ENCODE results near the gene DNAJC7. TPM values are rescaled to one million over a fixed set of nuclear protein-coding genes. Genes with fewer than 3 reads are reported as not detected.

The DNAJC7 gene
- total RNA-seq, 6 experiments from 2014 or later: 32.7 to 40.3 (median 35.2) TPM

- no peak for DNase-seq
- Histone ChIP-seq H3K27ac (no peak overlapping the region), H3K36me3 (no peaks in the 10 kb centered on the region), H3K4me1 (no peaks in the 10 kb centered on the region), H3K27me3 (no peaks in the 10 kb centered on the region), H3K4me3 (no peak overlapping the region), H3K9me3 (no peaks in the 10 kb centered on the region)
- no peak for TF ChIP-seq POLR2A (IDR thresholded peaks at IDR 0.05)
- TF ChIP-seq, protein P1, sequence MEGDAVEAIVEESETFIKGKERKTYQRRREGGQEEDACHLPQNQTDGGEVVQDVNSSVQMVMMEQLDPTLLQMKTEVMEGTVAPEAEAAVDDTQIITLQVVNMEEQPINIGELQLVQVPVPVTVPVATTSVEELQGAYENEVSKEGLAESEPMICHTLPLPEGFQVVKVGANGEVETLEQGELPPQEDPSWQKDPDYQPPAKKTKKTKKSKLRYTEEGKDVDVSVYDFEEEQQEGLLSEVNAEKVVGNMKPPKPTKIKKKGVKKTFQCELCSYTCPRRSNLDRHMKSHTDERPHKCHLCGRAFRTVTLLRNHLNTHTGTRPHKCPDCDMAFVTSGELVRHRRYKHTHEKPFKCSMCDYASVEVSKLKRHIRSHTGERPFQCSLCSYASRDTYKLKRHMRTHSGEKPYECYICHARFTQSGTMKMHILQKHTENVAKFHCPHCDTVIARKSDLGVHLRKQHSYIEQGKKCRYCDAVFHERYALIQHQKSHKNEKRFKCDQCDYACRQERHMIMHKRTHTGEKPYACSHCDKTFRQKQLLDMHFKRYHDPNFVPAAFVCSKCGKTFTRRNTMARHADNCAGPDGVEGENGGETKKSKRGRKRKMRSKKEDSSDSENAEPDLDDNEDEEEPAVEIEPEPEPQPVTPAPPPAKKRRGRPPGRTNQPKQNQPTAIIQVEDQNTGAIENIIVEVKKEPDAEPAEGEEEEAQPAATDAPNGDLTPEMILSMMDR (IDR thresholded peaks at IDR 0.05): no peak
- no peak for ATAC-seq
- 90% methylated on average over 6 of the region's 6 CpGs for WGBS (ENCODE audit: insufficient coverage, low coverage, low lambda C conversion rate, missing lambda C conversion rate)
- intact Hi-C loops (cut with DNase I): loop anchor here in 1 of 2 donors (10.0 kb wide), 1 partner anchor 142 kb away; the partner anchor contains the start of genes FKBP10 and P3H4
Observed at GRCh38 chr17:41956522-41956921, 60.7 kb downstream of the DNAJC7 start.

DNA sequence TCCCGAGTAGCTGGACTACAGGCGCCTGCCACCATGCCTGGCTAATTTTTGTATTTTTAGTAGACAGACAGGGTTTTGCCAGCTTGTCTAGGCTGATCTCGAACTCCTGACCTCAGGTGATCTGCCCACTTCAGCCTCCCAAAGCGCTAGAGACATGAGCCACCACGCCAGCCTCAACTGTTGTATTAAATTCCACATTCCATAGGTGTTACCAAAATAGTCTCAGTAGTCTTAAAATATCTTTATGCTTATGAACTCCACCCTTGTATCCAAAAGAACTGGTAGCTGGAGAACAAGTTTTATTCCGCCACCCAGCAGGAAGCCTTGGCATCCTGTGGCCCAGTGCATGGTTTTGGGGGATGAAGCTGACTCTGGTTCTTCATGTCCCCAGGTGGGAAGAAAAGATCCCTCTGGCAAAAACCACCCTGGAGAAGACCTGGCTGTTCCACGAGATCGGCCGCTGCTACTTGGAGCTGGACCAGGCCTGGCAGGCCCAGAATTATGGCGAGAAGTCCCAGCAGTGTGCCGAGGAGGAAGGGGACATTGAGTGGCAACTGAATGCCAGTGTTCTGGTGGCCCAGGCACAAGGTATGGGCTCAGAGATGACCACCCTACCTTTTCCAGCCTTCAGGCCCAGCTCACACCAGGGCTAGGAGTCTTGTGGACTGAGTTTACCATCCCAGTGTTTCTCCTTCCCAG is 68.3 kb downstream of the DNAJC7 start:
- intact Hi-C loops (cut with DNase I): no loop called here
- Histone ChIP-seq H3K27ac (no peak overlapping the region), H3K36me3 (no peaks in the 10 kb centered on the region), H3K4me1 (peaks cover 0 to 7% (median 0%) of the 10 kb centered on the region in 4 donors), H3K27me3 (no peaks in the 10 kb centered on the region), H3K4me3 (no peak overlapping the region), H3K9me3 (no peaks in the 10 kb centered on the region)
- TF ChIP-seq POLR2A (IDR thresholded peaks at IDR 0.05): no peak
- TF ChIP-seq, protein P1 (IDR thresholded peaks at IDR 0.05): no peak
- no peak for ATAC-seq
- no peak for DNase-seq
- 64% methylated on average over 4 of the region's 11 CpGs for WGBS (ENCODE audit: insufficient coverage, low coverage, low lambda C conversion rate, missing lambda C conversion rate)

GRCh38 chr17:41944943-41945342 is 72.3 kb downstream of the DNAJC7 start:
- intact Hi-C loops (cut with DNase I): no loop called here
- Histone ChIP-seq H3K36me3 (no peaks in the 10 kb centered on the region), H3K4me1 (peaks cover 0 to 15% (median 0%) of the 10 kb centered on the region in 4 donors), H3K4me3 (no peak overlapping the region), H3K27ac (peak overlapping the region in 1 of 3 donors; percentile 47), H3K27me3 (no peaks in the 10 kb centered on the region), H3K9me3 (no peaks in the 10 kb centered on the region)
- 28% methylated on average over 2 of the region's 3 CpGs for WGBS (ENCODE audit: insufficient coverage, low coverage, low lambda C conversion rate, missing lambda C conversion rate)
- ATAC-seq (peak in 3 of 4 donors; percentile 15 to 55 (median 25)), DNase-seq (no peak)
- TF ChIP-seq, protein P1 (IDR thresholded peaks at IDR 0.05): no peak
- no peak for TF ChIP-seq POLR2A (IDR thresholded peaks at IDR 0.05)

DNA sequence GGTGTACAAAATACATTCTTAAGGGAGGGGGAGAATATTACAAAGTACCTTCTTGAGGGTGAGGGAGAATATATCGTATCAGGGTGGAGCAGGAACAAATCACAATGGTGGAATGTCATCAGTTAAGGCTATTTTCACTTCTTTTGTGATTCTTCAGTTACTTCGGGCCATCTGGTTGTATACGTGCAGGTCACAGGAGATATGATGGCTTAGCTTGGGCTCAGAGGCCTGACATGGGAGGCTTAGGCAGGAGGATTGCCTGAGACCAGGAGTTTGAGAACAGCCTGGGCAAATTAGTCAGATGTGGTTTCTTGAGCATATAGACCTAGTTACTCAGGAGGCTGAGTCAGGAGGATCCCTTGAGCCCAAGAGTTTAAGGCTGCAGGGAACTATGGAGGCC is 73.7 kb downstream of the DNAJC7 start:
- Histone ChIP-seq H3K4me3 (no peak overlapping the region), H3K9me3 (no peaks in the 10 kb centered on the region), H3K27me3 (no peaks in the 10 kb centered on the region), H3K4me1 (peaks cover 0 to 20% (median 2%) of the 10 kb centered on the region in 4 donors), H3K27ac (no peak overlapping the region), H3K36me3 (no peaks in the 10 kb centered on the region)
- WGBS (ENCODE audit: insufficient coverage, low coverage, low lambda C conversion rate, missing lambda C conversion rate): 73% methylated on average over 2 of the region's 3 CpGs
- TF ChIP-seq, protein P1 (IDR thresholded peaks at IDR 0.05): no peak
- no peak for TF ChIP-seq POLR2A (IDR thresholded peaks at IDR 0.05)
- intact Hi-C loops (cut with DNase I): no loop called here
- DNase-seq: no peak
- no peak for ATAC-seq

Data from right lobe of liver (tissue), 6 donors.